Endothelial cell of umbilical vein (primary cell): Measurements from ENCODE around the gene MCC. TPM values are rescaled to one million over a fixed set of nuclear protein-coding genes. Genes with fewer than 3 reads are reported as not detected.

Source experiments
- BruUV-seq: library from RNA; stranded (reverse); fragments of 400-500 nt; replicated peaks from 2 replicates; lab custom pipeline; 2021; lab: Mats Ljungman, UMichigan
- CTCF ChIA-PET: fragments of 300-600, 350-600 bp; sonication (Branson Sonifier 250); formaldehyde crosslinking; loops from one replicate; lab custom pipeline; 2021; ENCODE audit warnings: antibody characterized with exemption, inconsistent platforms; lab: Charles Lee
- POLR2A ChIA-PET: fragments of 300-600, 350-600 bp; sonication (Branson Sonifier 250); formaldehyde crosslinking; loops from one replicate; lab custom pipeline; 2021; ENCODE audit warnings: antibody characterized with exemption, inconsistent platforms; lab: Charles Lee
- DNase-seq: peaks from one replicate; pipeline ENCODE4 v3.0.0-alpha.2; 2011; ENCODE audit warnings: low read depth, low spot score
- FAIRE-seq: peaks from 2 replicates; lab custom pipeline; 2011; peaks lifted over from hg19 to GRCh38; lab: Jason Lieb, UNC
- H2AFZ ChIP-seq: 2 replicates; pipeline ENCODE4 v1.6.0; 2012; ENCODE audit warnings: low read depth, low read length, control low read depth, inconsistent platforms
- H3K27ac ChIP-seq: 2 replicates; pipeline ENCODE4 v1.5.1; 2011; ENCODE audit warnings: low read depth, mild to moderate bottlenecking, control low read depth, low read length, moderate library complexity; ENCODE audit not compliant: insufficient read depth
- H3K27me3 ChIP-seq, 2 experiments: 2 replicates each; pipeline versions ENCODE4 v1.6.0 to v1.6.1; 2011; ENCODE audit warnings: low read length in 2 of 2, mixed read lengths in 1 of 2; ENCODE audit not compliant: control insufficient read depth in 2 of 2, insufficient read depth in 2 of 2
- H3K36me3 ChIP-seq, 2 experiments: 2 replicates in 1 of 2; 3 replicates in 1 of 2; pipeline ENCODE4 v1.5.1; 2011; ENCODE audit warnings: low read length in 2 of 2, mild to moderate bottlenecking in 1 of 2, moderate library complexity in 1 of 2; ENCODE audit not compliant: control insufficient read depth in 2 of 2, insufficient read depth in 2 of 2; ENCODE audit errors: extremely low read depth in 1 of 2
- H3K4me1 ChIP-seq: 3 replicates; pipeline ENCODE4 v1.5.1; 2011; ENCODE audit warnings: mild to moderate bottlenecking, low read length; ENCODE audit not compliant: control insufficient read depth, insufficient read depth; ENCODE audit errors: extremely low read depth
- H3K4me2 ChIP-seq: 2 replicates; pipeline ENCODE4 v1.6.1; 2011; ENCODE audit warnings: low read length, control low read depth, mixed read lengths; ENCODE audit not compliant: insufficient read depth
- H3K4me3 ChIP-seq, 3 experiments: fragments of 200-600 bp in 1 of 3; sonication (generic), shearing (Covaris generic) in 1 of 3; replicated peaks in 1 of 3; 2 replicates each; pipeline ENCODE4 v1.5.1; 2011 to 2016; ENCODE audit warnings: control low read depth in 3 of 3, low read length in 3 of 3, mild to moderate bottlenecking in 2 of 3, inconsistent platforms in 1 of 3, low read depth in 1 of 3, moderate library complexity in 1 of 3; ENCODE audit not compliant: insufficient read depth in 1 of 3
- H3K79me2 ChIP-seq: 2 replicates; pipeline ENCODE4 v1.6.0; 2012; ENCODE audit warnings: low read length, inconsistent platforms; ENCODE audit not compliant: control insufficient read depth, insufficient read depth
- H3K9ac ChIP-seq: replicated peaks from 2 replicates; pipeline ENCODE3; 2011; ENCODE audit warnings: low read length, control low read depth; ENCODE audit not compliant: insufficient read depth; ENCODE audit errors: extremely low read depth
- H3K9me1 ChIP-seq: replicated peaks from 3 replicates; pipeline ENCODE4 v1.6.0; 2011; ENCODE audit warnings: mild to moderate bottlenecking, low read length; ENCODE audit not compliant: control insufficient read depth, insufficient read depth; ENCODE audit errors: extremely low read depth
- H3K9me3 ChIP-seq: replicated peaks from 2 replicates; pipeline ENCODE4 v1.5.1; 2012; ENCODE audit warnings: low read length, inconsistent platforms; ENCODE audit not compliant: control insufficient read depth, insufficient read depth
- H4K20me1 ChIP-seq: replicated peaks from 2 replicates; pipeline ENCODE3; 2011; ENCODE audit warnings: mild to moderate bottlenecking, low read length; ENCODE audit not compliant: control insufficient read depth, insufficient read depth; ENCODE audit errors: extremely low read depth
- EZH2 ChIP-seq: IDR thresholded peaks from 2 replicates; pipeline ENCODE4 v1.6.1; 2012; ENCODE audit warnings: borderline replicate concordance, low read depth, mild to moderate bottlenecking, moderate library complexity, low read length, inconsistent platforms; ENCODE audit not compliant: severe bottlenecking
- FOS ChIP-seq: IDR thresholded peaks from 2 replicates; pipeline ENCODE4 v1.6.1; 2011; ENCODE audit warnings: mild to moderate bottlenecking, low read length, moderate library complexity, borderline replicate concordance; ENCODE audit not compliant: insufficient read depth
- GATA2 ChIP-seq: IDR thresholded peaks from 2 replicates; pipeline ENCODE4 v1.7.0; 2011; ENCODE audit warnings: low read depth, mild to moderate bottlenecking, moderate library complexity, mixed read lengths, low read length; ENCODE audit not compliant: insufficient read length, insufficient read depth
- JUN ChIP-seq: IDR thresholded peaks from 2 replicates; pipeline ENCODE4 v1.6.1; 2011; ENCODE audit warnings: borderline replicate concordance, low read depth; ENCODE audit not compliant: insufficient read length, insufficient read depth
- MYC ChIP-seq: IDR thresholded peaks from one replicate; pipeline ENCODE4 v1.6.1; 2011; ENCODE audit warnings: mild to moderate bottlenecking, low read depth, low read length
- POLR2A ChIP-seq: IDR thresholded peaks from 2 replicates; pipeline ENCODE4 v1.6.1; 2012; ENCODE audit warnings: low read depth, mild to moderate bottlenecking, control low read depth, low read length
- POLR2AphosphoS5 ChIP-seq: IDR thresholded peaks from 2 replicates; pipeline ENCODE4 v1.6.1; 2012; ENCODE audit warnings: low read depth, mild to moderate bottlenecking, control low read depth, low read length, moderate library complexity; ENCODE audit not compliant: insufficient read depth
- dilution Hi-C: fragments of 300-500 bp; cut with MboI; formaldehyde crosslinking; loops from one replicate; pipeline ENCODE4 v1.15.0; 2019; ENCODE audit warnings: low sequenced_read_pairs; ENCODE audit not compliant: extremely low pct_ligation_motif_present
- intact Hi-C: fragments of 100-400 bp; cut with micrococcal nuclease; formaldehyde crosslinking; loops from one replicate; pipeline ENCODE4 v1.10.0; 2022
- polyA plus RNA-seq, 4 experiments: library from polyadenylated mRNA; depleted of rRNA in 3 of 4; stranded (reverse) in 3 of 4; unstranded in 1 of 4; fragments of >200 nt; gene quantifications; 2 replicates each; pipeline versions ENCODE4 v1.2.1 to v1.2.3, GENCODE V29; 2011 to 2012; ENCODE audit warnings: missing spikeins in 1 of 4
- total RNA-seq: library from RNA; stranded (reverse); gene quantifications from 2 replicates; pipeline ENCODE4 v1.2.3, GENCODE V29; 2021
- TF ChIP-seq, protein P1 (sequence below): IDR thresholded peaks from 2 replicates; pipeline ENCODE4 v1.6.1; 2011; ENCODE audit not compliant: insufficient read depth, insufficient read length
- TF ChIP-seq, protein P2 (sequence below), 2 donors: IDR thresholded peaks; 1 replicate in 1 of 2; 2 replicates in 1 of 2; pipeline ENCODE4 v1.5.1; 2011; ENCODE audit warnings: low read length in 2 of 2, mild to moderate bottlenecking in 2 of 2, moderate library complexity in 2 of 2, control low read depth in 1 of 2, inconsistent platforms in 1 of 2, low read depth in 1 of 2; ENCODE audit not compliant: insufficient read depth in 1 of 2; ENCODE audit errors: extremely low read depth in 1 of 2

Gene MCC
- total and polyA plus RNA-seq, 2 donors (not counting 3 experiments of a cell fraction or from before 2014, with no cell fraction given): 6.9 to 27.5 TPM

GRCh38 chr5:113153512-113154097 is 334.6 kb downstream of the MCC start:
- no peaks in the 10 kb centered on the region for H3K4me1 ChIP-seq
- intact Hi-C loops (no loop called here), dilution Hi-C loops (no loop called here)
- H3K4me3 ChIP-seq: no peak overlapping the region
- H3K36me3 ChIP-seq: no peaks in the 10 kb centered on the region
- no peaks in the 10 kb centered on the region for H3K9me1 ChIP-seq
- H3K9ac ChIP-seq: no peak overlapping the region
- DNase-seq (no peak), FAIRE-seq (peak; percentile 4)
- no peak overlapping the region for H3K27ac ChIP-seq
- H3K9me3 ChIP-seq: no peaks in the 10 kb centered on the region
- TF ChIP-seq, protein P1, sequence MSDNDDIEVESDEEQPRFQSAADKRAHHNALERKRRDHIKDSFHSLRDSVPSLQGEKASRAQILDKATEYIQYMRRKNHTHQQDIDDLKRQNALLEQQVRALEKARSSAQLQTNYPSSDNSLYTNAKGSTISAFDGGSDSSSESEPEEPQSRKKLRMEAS: no peak
- no peak for TF ChIP-seq EZH2
- no peak for TF ChIP-seq GATA2
- TF ChIP-seq FOS: no peak
- TF ChIP-seq POLR2AphosphoS5: no peak
- TF ChIP-seq, protein P2, sequence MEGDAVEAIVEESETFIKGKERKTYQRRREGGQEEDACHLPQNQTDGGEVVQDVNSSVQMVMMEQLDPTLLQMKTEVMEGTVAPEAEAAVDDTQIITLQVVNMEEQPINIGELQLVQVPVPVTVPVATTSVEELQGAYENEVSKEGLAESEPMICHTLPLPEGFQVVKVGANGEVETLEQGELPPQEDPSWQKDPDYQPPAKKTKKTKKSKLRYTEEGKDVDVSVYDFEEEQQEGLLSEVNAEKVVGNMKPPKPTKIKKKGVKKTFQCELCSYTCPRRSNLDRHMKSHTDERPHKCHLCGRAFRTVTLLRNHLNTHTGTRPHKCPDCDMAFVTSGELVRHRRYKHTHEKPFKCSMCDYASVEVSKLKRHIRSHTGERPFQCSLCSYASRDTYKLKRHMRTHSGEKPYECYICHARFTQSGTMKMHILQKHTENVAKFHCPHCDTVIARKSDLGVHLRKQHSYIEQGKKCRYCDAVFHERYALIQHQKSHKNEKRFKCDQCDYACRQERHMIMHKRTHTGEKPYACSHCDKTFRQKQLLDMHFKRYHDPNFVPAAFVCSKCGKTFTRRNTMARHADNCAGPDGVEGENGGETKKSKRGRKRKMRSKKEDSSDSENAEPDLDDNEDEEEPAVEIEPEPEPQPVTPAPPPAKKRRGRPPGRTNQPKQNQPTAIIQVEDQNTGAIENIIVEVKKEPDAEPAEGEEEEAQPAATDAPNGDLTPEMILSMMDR (IDR thresholded peaks at IDR 0.05; ENCODE audit: extremely low read depth in 1 of 2, insufficient read depth in 1 of 2, low read depth in 1 of 2, low read length in 2 of 2): no peak
- TF ChIP-seq JUN: no peak
- TF ChIP-seq POLR2A: no peak
- no peak for TF ChIP-seq MYC
- H4K20me1 ChIP-seq: no peaks in the 10 kb centered on the region
- ChIA-PET CTCF (no interaction called here), POLR2A (no interaction called here)
- H2AFZ ChIP-seq: no peak overlapping the region
- H3K27me3 ChIP-seq: no peaks in the 10 kb centered on the region
- no peak overlapping the region for H3K4me2 ChIP-seq
- no peaks in the 10 kb centered on the region for H3K79me2 ChIP-seq
- no TSS peak for BruUV-seq
